NOMO-1 (cell line): ENCODE data around the gene CDC20.
A peak's percentile ranks its signal among the peaks of the same experiment; 100 is the strongest.

Experiments used
- DNase-seq, 2 experiments: peaks; one replicate each; lab custom pipeline; 2025; ENCODE audit not compliant: unreplicated experiment in 2 of 2; lab: John Stamatoyannopoulos, UW

The CDC20 gene

GRCh38 chr1:43327549-43328292 is 31.1 kb upstream of the CDC20 start:
- DNase-seq = no peak

GRCh38 chr1:43329995-43330751 is 28.6 kb upstream of the CDC20 start:
- peak; percentile 36 to 59 for DNase-seq

- no peak for DNase-seq
Measured at GRCh38 chr1:43331688-43332087, 27.1 kb upstream of the CDC20 start.

- no peak for DNase-seq
Measured at GRCh38 chr1:43334453-43335205, 24.2 kb upstream of the CDC20 start.

- DNase-seq = no peak
Measured at GRCh38 chr1:43337588-43337987, 21.2 kb upstream of the CDC20 start, which contains the start of gene MPL. Gene MPL (plus strand): TSS chr1:43337818. CDS start chr1:43337849, 31 bp downstream.

- no peak for DNase-seq
Measured at GRCh38 chr1:43338001-43338400, 20.8 kb upstream of the CDC20 start.

GRCh38 chr1:43339584-43340232 is 19.1 kb upstream of the CDC20 start:
- no peak for DNase-seq

GRCh38 chr1:43340559-43340958 is 18.2 kb upstream of the CDC20 start:
- DNase-seq = no peak

GRCh38 chr1:43344267-43344850 is 14.4 kb upstream of the CDC20 start:
- DNase-seq = no peak

- DNase-seq = no peak
Measured at GRCh38 chr1:43345120-43345519, 13.7 kb upstream of the CDC20 start.

GRCh38 chr1:43346636-43347035 is 12.1 kb upstream of the CDC20 start:
- DNase-seq = no peak

GRCh38 chr1:43348343-43348808 is 10.4 kb upstream of the CDC20 start:
- DNase-seq = no peak

- DNase-seq = peak; percentile 19 to 44
Measured at GRCh38 chr1:43348809-43349593, 9.8 kb upstream of the CDC20 start.

- DNase-seq = peak in 1 of 2 experiments; percentile 15
Measured at GRCh38 chr1:43349594-43350306, 9.0 kb upstream of the CDC20 start.

- DNase-seq = no peak
Measured at GRCh38 chr1:43350976-43351375, 7.8 kb upstream of the CDC20 start.

- DNase-seq = no peak
Measured at GRCh38 chr1:43351421-43352350, 7.1 kb upstream of the CDC20 start.

GRCh38 chr1:43352351-43352705 is 6.5 kb upstream of the CDC20 start:
- no peak for DNase-seq

- no peak for DNase-seq
Measured at GRCh38 chr1:43352881-43353280, 5.9 kb upstream of the CDC20 start.
